Peyer's patch (tissue), 4 donors: ENCODE data around the gene PLSCR5. TPM values are rescaled to one million over a fixed set of nuclear protein-coding genes. Genes with fewer than 3 reads are reported as not detected.

Source experiments
- DNase-seq, 3 donors: peaks; one replicate each; pipeline ENCODE4 v3.0.0-alpha.2; 2017 to 2019
- H3K27ac ChIP-seq, 4 donors: fragments of 200-600 bp; sonication (generic); one replicate each; pipeline ENCODE4 v1.5.1; 2016 to 2019
- H3K27me3 ChIP-seq, 2 donors: fragments of 200-600 bp; sonication (generic); one replicate each; pipeline ENCODE4 v1.5.1; 2019
- H3K36me3 ChIP-seq, 3 donors: fragments of 200-600 bp; sonication (generic); one replicate each; pipeline ENCODE4 v1.5.1; 2016 to 2019
- H3K4me1 ChIP-seq, 4 donors: fragments of 200-600 bp; sonication (generic); one replicate each; pipeline ENCODE4 v1.5.1; 2016 to 2019
- H3K4me3 ChIP-seq, 4 donors: fragments of 200-600 bp; sonication (generic); 1 replicate in 3 of 4; 2 replicates in 1 of 4; pipeline ENCODE4 v1.5.1; 2016 to 2019; ENCODE audit warnings: mild to moderate bottlenecking in 1 of 4
- H3K9me3 ChIP-seq, 4 donors: fragments of 200-600 bp; sonication (generic); one replicate each; pipeline ENCODE4 v1.5.1; 2016 to 2019; ENCODE audit warnings: mild to moderate bottlenecking in 1 of 4
- POLR2A ChIP-seq, 2 donors: fragments of 450-650 bp; IDR thresholded peaks; one replicate each; pipeline ENCODE4 v1.5.1; 2017; ENCODE audit warnings: antibody characterized with exemption in 2 of 2, mild to moderate bottlenecking in 2 of 2, moderate library complexity in 2 of 2
- total RNA-seq, 4 donors: library from RNA; depleted of rRNA; stranded (reverse); fragments of >200 nt; gene quantifications; one replicate each; pipeline ENCODE4 v1.1.0, GENCODE V29; 2016
- TF ChIP-seq, protein P1 (sequence below), 6 experiments: fragments of 450-650 bp in 4 of 6; fragments of 200-600 bp in 2 of 6; sonication (generic) in 1 of 6; IDR thresholded peaks; one replicate each; pipeline ENCODE4 v1.5.1; 2017 to 2019; ENCODE audit warnings: antibody characterized with exemption in 6 of 6, mild to moderate bottlenecking in 3 of 6, moderate library complexity in 1 of 6

Gene PLSCR5
- total RNA-seq, 4 donors from 2014 or later: not detected

DNA sequence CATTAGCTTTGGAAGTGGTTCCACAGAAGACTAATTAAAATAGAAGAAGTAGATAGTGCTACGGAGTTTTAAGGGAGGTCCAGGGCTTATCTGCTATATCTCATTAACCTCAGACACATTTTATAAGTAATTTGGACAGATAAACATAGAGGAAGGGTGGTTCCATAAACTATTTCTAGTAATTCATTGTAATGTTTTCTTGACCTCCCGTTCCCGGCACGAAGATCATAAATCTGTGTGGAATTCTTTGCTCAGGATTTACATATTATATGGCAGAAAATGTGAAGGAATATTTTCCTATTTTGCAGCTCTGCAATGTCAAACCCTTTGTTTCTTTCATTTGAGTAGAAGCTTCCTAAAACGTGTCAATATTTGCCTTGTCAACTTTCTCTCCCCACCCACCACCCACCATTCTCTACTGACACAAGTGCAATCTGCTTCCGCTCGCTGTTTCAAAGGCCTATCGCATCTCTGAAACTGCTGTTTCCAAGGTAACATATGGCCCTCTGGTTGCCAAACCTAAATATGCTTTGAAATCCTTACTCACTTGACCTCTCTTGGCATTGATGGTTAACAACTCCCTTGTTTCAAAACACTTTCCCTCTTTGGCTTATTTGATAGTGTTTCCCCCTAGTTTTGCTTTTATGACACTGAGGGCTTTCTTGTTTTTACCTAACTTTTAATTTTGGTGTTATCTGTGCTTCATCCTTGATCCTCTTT is 21.4 kb upstream of the PLSCR5 start:
- H3K27me3 ChIP-seq: no peaks in the 10 kb centered on the region
- H3K4me3 ChIP-seq: no peak overlapping the region
- no peak for DNase-seq
- no peaks in the 10 kb centered on the region for H3K36me3 ChIP-seq
- H3K9me3 ChIP-seq: no peaks in the 10 kb centered on the region
- no peak overlapping the region for H3K27ac ChIP-seq
- TF ChIP-seq POLR2A (IDR thresholded peaks at IDR 0.05): no peak
- TF ChIP-seq, protein P1, sequence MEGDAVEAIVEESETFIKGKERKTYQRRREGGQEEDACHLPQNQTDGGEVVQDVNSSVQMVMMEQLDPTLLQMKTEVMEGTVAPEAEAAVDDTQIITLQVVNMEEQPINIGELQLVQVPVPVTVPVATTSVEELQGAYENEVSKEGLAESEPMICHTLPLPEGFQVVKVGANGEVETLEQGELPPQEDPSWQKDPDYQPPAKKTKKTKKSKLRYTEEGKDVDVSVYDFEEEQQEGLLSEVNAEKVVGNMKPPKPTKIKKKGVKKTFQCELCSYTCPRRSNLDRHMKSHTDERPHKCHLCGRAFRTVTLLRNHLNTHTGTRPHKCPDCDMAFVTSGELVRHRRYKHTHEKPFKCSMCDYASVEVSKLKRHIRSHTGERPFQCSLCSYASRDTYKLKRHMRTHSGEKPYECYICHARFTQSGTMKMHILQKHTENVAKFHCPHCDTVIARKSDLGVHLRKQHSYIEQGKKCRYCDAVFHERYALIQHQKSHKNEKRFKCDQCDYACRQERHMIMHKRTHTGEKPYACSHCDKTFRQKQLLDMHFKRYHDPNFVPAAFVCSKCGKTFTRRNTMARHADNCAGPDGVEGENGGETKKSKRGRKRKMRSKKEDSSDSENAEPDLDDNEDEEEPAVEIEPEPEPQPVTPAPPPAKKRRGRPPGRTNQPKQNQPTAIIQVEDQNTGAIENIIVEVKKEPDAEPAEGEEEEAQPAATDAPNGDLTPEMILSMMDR (IDR thresholded peaks at IDR 0.05): no peak
- no peaks in the 10 kb centered on the region for H3K4me1 ChIP-seq

- Histone ChIP-seq H3K27me3 (no peaks in the 10 kb centered on the region), H3K4me3 (peak overlapping the region in 3 of 4 donors; percentile 5 to 31 (median 8)), H3K4me1 (no peaks in the 10 kb centered on the region), H3K9me3 (no peaks in the 10 kb centered on the region), H3K27ac (no peak overlapping the region), H3K36me3 (no peaks in the 10 kb centered on the region)
- no peak for DNase-seq
- no peak for TF ChIP-seq POLR2A (IDR thresholded peaks at IDR 0.05)
- TF ChIP-seq, protein P1 (IDR thresholded peaks at IDR 0.05): no peak
Measured at GRCh38 chr3:146625186-146625775, 20.1 kb upstream of the PLSCR5 start.

GRCh38 chr3:146621723-146622122 is 16.6 kb upstream of the PLSCR5 start:
- Histone ChIP-seq H3K4me3 (no peak overlapping the region), H3K9me3 (no peaks in the 10 kb centered on the region), H3K27ac (no peak overlapping the region), H3K27me3 (no peaks in the 10 kb centered on the region), H3K36me3 (no peaks in the 10 kb centered on the region), H3K4me1 (no peaks in the 10 kb centered on the region)
- DNase-seq: no peak
- no peak for TF ChIP-seq POLR2A (IDR thresholded peaks at IDR 0.05)
- TF ChIP-seq, protein P1 (IDR thresholded peaks at IDR 0.05): no peak

- no peaks in the 10 kb centered on the region for H3K27me3 ChIP-seq
- no peak overlapping the region for H3K27ac ChIP-seq
- no peak overlapping the region for H3K4me3 ChIP-seq
- no peak for DNase-seq
- no peaks in the 10 kb centered on the region for H3K4me1 ChIP-seq
- TF ChIP-seq POLR2A (IDR thresholded peaks at IDR 0.05): no peak
- TF ChIP-seq, protein P1 (IDR thresholded peaks at IDR 0.05): no peak
- H3K36me3 ChIP-seq: no peaks in the 10 kb centered on the region
- H3K9me3 ChIP-seq: no peaks in the 10 kb centered on the region
Measured at GRCh38 chr3:146612015-146612414, 6.9 kb upstream of the PLSCR5 start.

GRCh38 chr3:146611096-146611495 is 6.0 kb upstream of the PLSCR5 start:
- no peaks in the 10 kb centered on the region for H3K36me3 ChIP-seq
- TF ChIP-seq POLR2A (IDR thresholded peaks at IDR 0.05): no peak
- TF ChIP-seq, protein P1 (IDR thresholded peaks at IDR 0.05): no peak
- H3K9me3 ChIP-seq: no peaks in the 10 kb centered on the region
- no peaks in the 10 kb centered on the region for H3K4me1 ChIP-seq
- H3K27me3 ChIP-seq: no peaks in the 10 kb centered on the region
- no peak for DNase-seq
- H3K27ac ChIP-seq: no peak overlapping the region
- H3K4me3 ChIP-seq: no peak overlapping the region
